Stimulated activated CD4-positive, alpha-beta T cell treated with anti-CD3 and anti-CD28 coated beads, Interleukin-15, amount 100 ng/mL, for 24 hours (primary cell): ENCODE results near the gene CHST3.

Experiments
- DNase-seq: peaks from one replicate; pipeline ENCODE4 v3.0.0-alpha.2; 2020

CHST3 gene

GRCh38 chr10:71995887-71996575, 31.8 kb downstream of the CHST3 start:
- DNase-seq, result no peak

- DNase-seq, result no peak
Observed at GRCh38 chr10:71996592-71997371, 32.6 kb downstream of the CHST3 start.

- DNase-seq, result no peak
Observed at GRCh38 chr10:71998119-71998839, 34.1 kb downstream of the CHST3 start.

GRCh38 chr10:71998840-71999194, 34.6 kb downstream of the CHST3 start:
- no peak for DNase-seq

- no peak for DNase-seq
Observed at GRCh38 chr10:71999360-72000072, 35.3 kb downstream of the CHST3 start.

- no peak for DNase-seq
Observed at GRCh38 chr10:72000073-72001032, 36.2 kb downstream of the CHST3 start.

- no peak for DNase-seq
Observed at GRCh38 chr10:72001033-72001395, 36.8 kb downstream of the CHST3 start.

- DNase-seq, result no peak
Observed at GRCh38 chr10:72002354-72003295, 38.4 kb downstream of the CHST3 start.

- DNase-seq, result no peak
Observed at GRCh38 chr10:72006026-72006425, 41.8 kb downstream of the CHST3 start.

- no peak for DNase-seq
Observed at GRCh38 chr10:72007246-72007892, 43.2 kb downstream of the CHST3 start.

- no peak for DNase-seq
Observed at GRCh38 chr10:72008096-72008981, 44.1 kb downstream of the CHST3 start.

- no peak for DNase-seq
Observed at GRCh38 chr10:72009051-72009424, 44.8 kb downstream of the CHST3 start.

- no peak for DNase-seq
Observed at GRCh38 chr10:72009425-72010081, 45.4 kb downstream of the CHST3 start.

- DNase-seq, result no peak
Observed at GRCh38 chr10:72010234-72010973, 46.2 kb downstream of the CHST3 start.

- no peak for DNase-seq
Observed at GRCh38 chr10:72011016-72011415, 46.8 kb downstream of the CHST3 start.

- no peak for DNase-seq
Observed at GRCh38 chr10:72011468-72011867, 47.3 kb downstream of the CHST3 start.

- DNase-seq, result no peak
Observed at GRCh38 chr10:72011976-72012512, 47.8 kb downstream of the CHST3 start.

- DNase-seq, result no peak
Observed at GRCh38 chr10:72012796-72013195, 48.6 kb downstream of the CHST3 start.
